ENCODE results near the gene C8A.

The C8A gene

GRCh38 chr1:56897150-56898004 is 42.8 kb downstream of the C8A start:
- DNase-seq, result no peak

GRCh38 chr1:56898005-56898373 is 43.4 kb downstream of the C8A start:
- no peak for DNase-seq

- DNase-seq, result no peak
Observed at GRCh38 chr1:56898879-56899278, 44.3 kb downstream of the C8A start.

- DNase-seq, result no peak
Observed at GRCh38 chr1:56901716-56902115, 47.1 kb downstream of the C8A start.

- DNase-seq, result no peak
Observed at GRCh38 chr1:56903778-56904177, 49.2 kb downstream of the C8A start.

- DNase-seq, result no peak
Observed at GRCh38 chr1:56904663-56905397, 50.2 kb downstream of the C8A start.

GRCh38 chr1:56905667-56906066 is 51.1 kb downstream of the C8A start:
- DNase-seq, result no peak

GRCh38 chr1:56908619-56909221 is 54.1 kb downstream of the C8A start:
- peak; percentile 41 for DNase-seq

- peak; percentile 54 for DNase-seq
Observed at GRCh38 chr1:56910441-56910985, 55.9 kb downstream of the C8A start.

- DNase-seq, result no peak
Observed at GRCh38 chr1:56911098-56911938, 56.7 kb downstream of the C8A start.

GRCh38 chr1:56912325-56912724 is 57.7 kb downstream of the C8A start:
- DNase-seq, result no peak

GRCh38 chr1:56915960-56916359 is 61.4 kb downstream of the C8A start:
- DNase-seq, result no peak

GRCh38 chr1:56916630-56917029 is 62.0 kb downstream of the C8A start:
- DNase-seq, result no peak

GRCh38 chr1:56917356-56917755 is 62.8 kb downstream of the C8A start:
- no peak for DNase-seq

GRCh38 chr1:56920591-56921001 is 66.0 kb downstream of the C8A start:
- no peak for DNase-seq

- DNase-seq, result no peak
Observed at GRCh38 chr1:56921479-56921878, 66.9 kb downstream of the C8A start.

- peak; percentile 4 for DNase-seq
Observed at GRCh38 chr1:56922070-56922469, 67.5 kb downstream of the C8A start.

GRCh38 chr1:56922507-56922906 is 67.9 kb downstream of the C8A start:
- DNase-seq, result no peak

GRCh38 chr1:56923201-56923600 is 68.6 kb downstream of the C8A start:
- DNase-seq, result no peak

- DNase-seq, result no peak
Observed at GRCh38 chr1:56924116-56924515, 69.5 kb downstream of the C8A start.

- no peak for DNase-seq
Observed at GRCh38 chr1:56925193-56925592, 70.6 kb downstream of the C8A start.

- DNase-seq, result no peak
Observed at GRCh38 chr1:56927171-56927570, 72.6 kb downstream of the C8A start.

GRCh38 chr1:56927986-56928385 is 73.4 kb downstream of the C8A start:
- DNase-seq, result no peak

Measured in hematopoietic multipotent progenitor cell treated with erythropoietin and hydrocortisone succinate and interleukin-3 and kit ligand, for 4 days (in vitro differentiated cells).